ENCODE results near the gene STK26. TPM values are rescaled to one million over a fixed set of nuclear protein-coding genes. Genes with fewer than 3 reads are reported as not detected.
"Not testable (repeated sequence)": the region's sequence is repeated elsewhere in the genome, so short reads cannot be mapped to it uniquely, and the experiment has no call there.

STK26 gene
- total RNA-seq, 1 donor from 2014 or later = 29.7 TPM

DNA sequence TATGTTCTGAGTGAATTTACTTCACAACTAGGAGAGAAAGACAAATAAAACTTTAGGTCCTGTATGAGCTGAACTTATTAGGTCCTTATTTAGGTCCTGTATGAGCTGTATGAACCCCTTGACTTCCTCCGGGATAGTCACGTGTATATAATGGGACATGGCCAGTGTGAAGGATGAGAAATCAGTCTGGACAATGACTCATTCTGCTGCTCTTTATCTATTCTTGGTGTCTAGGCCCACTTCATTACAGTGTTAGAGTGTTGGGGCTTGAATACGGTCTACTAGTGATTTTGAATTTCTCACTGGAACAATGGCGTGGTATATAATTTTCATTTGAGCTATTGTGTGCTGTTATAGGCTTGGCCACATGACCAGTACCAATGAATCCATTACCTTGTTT, 21.9 kb downstream of the STK26 start:
- TF ChIP-seq, protein P1, sequence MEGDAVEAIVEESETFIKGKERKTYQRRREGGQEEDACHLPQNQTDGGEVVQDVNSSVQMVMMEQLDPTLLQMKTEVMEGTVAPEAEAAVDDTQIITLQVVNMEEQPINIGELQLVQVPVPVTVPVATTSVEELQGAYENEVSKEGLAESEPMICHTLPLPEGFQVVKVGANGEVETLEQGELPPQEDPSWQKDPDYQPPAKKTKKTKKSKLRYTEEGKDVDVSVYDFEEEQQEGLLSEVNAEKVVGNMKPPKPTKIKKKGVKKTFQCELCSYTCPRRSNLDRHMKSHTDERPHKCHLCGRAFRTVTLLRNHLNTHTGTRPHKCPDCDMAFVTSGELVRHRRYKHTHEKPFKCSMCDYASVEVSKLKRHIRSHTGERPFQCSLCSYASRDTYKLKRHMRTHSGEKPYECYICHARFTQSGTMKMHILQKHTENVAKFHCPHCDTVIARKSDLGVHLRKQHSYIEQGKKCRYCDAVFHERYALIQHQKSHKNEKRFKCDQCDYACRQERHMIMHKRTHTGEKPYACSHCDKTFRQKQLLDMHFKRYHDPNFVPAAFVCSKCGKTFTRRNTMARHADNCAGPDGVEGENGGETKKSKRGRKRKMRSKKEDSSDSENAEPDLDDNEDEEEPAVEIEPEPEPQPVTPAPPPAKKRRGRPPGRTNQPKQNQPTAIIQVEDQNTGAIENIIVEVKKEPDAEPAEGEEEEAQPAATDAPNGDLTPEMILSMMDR (IDR thresholded peaks at IDR 0.05; ENCODE audit: unreplicated experiment) = no peak
- Mint-ChIP-seq H3K27me3 (ENCODE audit: unreplicated experiment) (no peaks in the 10 kb centered on the region), H3K9me3 (ENCODE audit: unreplicated experiment) (no peaks in the 10 kb centered on the region), H3K36me3 (ENCODE audit: low read depth, unreplicated experiment) (no peaks in the 10 kb centered on the region), H3K4me1 (ENCODE audit: unreplicated experiment) (peaks cover 18% of the 10 kb centered on the region), H3K27ac (ENCODE audit: unreplicated experiment) (peak overlapping the region; percentile 57), H3K4me3 (ENCODE audit: unreplicated experiment) (no peak overlapping the region)
- no peak for DNase-seq (ENCODE audit: low spot score)

DNA sequence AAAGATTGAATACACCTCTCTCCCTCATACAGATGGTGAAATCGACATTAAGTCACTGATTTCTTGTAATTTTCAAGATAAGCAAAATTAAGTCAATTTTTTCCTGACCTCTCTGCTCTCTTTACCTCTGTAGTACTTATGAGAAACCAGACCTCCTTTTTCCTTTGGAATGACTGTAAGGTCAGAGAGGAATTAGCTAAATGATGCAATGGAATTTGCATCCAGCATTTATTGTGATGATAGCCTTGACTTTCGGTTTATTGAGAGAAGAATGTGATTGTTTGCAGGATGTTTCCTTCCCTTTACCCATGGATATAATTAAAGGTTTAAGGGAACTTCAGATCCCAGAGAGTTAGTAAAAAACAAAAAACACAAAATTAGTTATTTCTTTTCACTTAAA, 22.4 kb downstream of the STK26 start:
- H3K36me3 Mint-ChIP-seq (ENCODE audit: low read depth, unreplicated experiment) = no peaks in the 10 kb centered on the region
- no peaks in the 10 kb centered on the region for H3K9me3 Mint-ChIP-seq (ENCODE audit: unreplicated experiment)
- no peak for DNase-seq (ENCODE audit: low spot score)
- no peaks in the 10 kb centered on the region for H3K27me3 Mint-ChIP-seq (ENCODE audit: unreplicated experiment)
- H3K4me3 Mint-ChIP-seq (ENCODE audit: unreplicated experiment) = no peak overlapping the region
- TF ChIP-seq, protein P1 (IDR thresholded peaks at IDR 0.05; ENCODE audit: unreplicated experiment) = no peak
- H3K4me1 Mint-ChIP-seq (ENCODE audit: unreplicated experiment) = peaks cover 18% of the 10 kb centered on the region
- peak overlapping the region; percentile 93 for H3K27ac Mint-ChIP-seq (ENCODE audit: unreplicated experiment)

DNA sequence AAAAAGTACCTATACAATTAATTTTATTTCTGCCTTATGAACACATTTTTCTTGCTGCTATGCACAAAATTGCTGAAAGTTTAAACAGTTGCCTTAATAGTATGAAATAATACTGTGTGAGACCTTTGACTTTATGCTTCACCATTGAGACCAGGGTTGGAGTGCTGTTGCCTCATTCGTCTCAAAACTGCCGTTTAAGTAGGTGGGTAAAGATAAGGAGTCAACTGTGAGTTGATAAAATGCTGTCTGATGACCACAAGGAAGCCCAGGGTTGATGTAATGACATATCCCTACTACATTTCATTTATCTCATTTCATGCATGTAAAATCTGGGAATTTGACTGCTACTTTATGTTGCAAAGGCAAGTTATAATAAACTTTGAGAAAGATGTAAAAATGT, 23.4 kb downstream of the STK26 start:
- DNase-seq (ENCODE audit: low spot score) = no peak
- peak overlapping the region; percentile 30 for H3K27ac Mint-ChIP-seq (ENCODE audit: unreplicated experiment)
- H3K27me3 Mint-ChIP-seq (ENCODE audit: unreplicated experiment) = no peaks in the 10 kb centered on the region
- TF ChIP-seq, protein P1 (IDR thresholded peaks at IDR 0.05; ENCODE audit: unreplicated experiment) = no peak
- H3K4me1 Mint-ChIP-seq (ENCODE audit: unreplicated experiment) = peaks cover 18% of the 10 kb centered on the region
- no peaks in the 10 kb centered on the region for H3K9me3 Mint-ChIP-seq (ENCODE audit: unreplicated experiment)
- H3K4me3 Mint-ChIP-seq (ENCODE audit: unreplicated experiment) = no peak overlapping the region
- H3K36me3 Mint-ChIP-seq (ENCODE audit: low read depth, unreplicated experiment) = no peaks in the 10 kb centered on the region

DNA sequence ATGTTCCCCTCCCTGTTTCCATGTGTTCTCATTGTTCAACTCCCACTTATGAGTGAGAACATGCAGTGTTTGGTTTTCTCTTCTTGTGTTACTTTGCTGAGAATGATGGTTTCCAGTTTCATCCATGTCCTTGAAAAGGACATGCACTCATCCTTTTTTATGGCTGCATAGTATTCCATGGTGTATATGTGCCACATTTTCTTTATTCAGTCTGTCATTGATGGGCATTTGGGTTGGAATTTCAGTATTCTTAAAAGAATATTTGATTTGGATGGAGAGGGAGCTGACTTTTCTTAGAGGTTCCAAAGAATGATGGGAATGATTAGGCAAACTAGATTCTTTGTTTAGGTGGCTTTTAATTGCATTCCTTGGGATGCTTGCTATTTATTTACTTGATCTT, 28.7 kb downstream of the STK26 start:
- not testable (repeated sequence) for H3K9me3 Mint-ChIP-seq (ENCODE audit: unreplicated experiment); H3K36me3 Mint-ChIP-seq (ENCODE audit: low read depth, unreplicated experiment); DNase-seq (ENCODE audit: low spot score); H3K4me3 Mint-ChIP-seq (ENCODE audit: unreplicated experiment); H3K27me3 Mint-ChIP-seq (ENCODE audit: unreplicated experiment); H3K4me1 Mint-ChIP-seq (ENCODE audit: unreplicated experiment); H3K27ac Mint-ChIP-seq (ENCODE audit: unreplicated experiment)

DNA sequence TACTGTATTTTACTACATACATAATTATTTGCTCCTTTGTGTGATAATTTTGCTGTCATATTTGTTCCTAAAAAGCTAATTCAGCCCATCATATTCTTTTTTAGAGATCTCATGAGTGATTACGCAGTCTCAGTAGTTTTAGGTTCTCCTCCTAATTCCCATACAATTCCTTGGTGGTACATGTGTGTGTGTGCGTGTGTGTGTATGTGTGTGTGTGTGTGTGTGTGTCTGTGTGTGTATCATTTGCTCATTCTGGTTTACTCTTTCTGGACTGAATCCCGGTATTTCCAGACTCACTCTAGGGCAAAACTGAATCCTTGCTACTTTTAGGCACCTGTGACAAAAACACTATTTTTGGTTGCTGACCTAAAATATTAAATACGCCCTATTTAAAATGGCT, 34.9 kb downstream of the STK26 start:
- H3K36me3 Mint-ChIP-seq (ENCODE audit: low read depth, unreplicated experiment) = no peaks in the 10 kb centered on the region
- H3K4me3 Mint-ChIP-seq (ENCODE audit: unreplicated experiment) = no peak overlapping the region
- H3K4me1 Mint-ChIP-seq (ENCODE audit: unreplicated experiment) = no peaks in the 10 kb centered on the region
- TF ChIP-seq, protein P1 (IDR thresholded peaks at IDR 0.05; ENCODE audit: unreplicated experiment) = no peak
- no peak for DNase-seq (ENCODE audit: low spot score)
- no peaks in the 10 kb centered on the region for H3K27me3 Mint-ChIP-seq (ENCODE audit: unreplicated experiment)
- no peaks in the 10 kb centered on the region for H3K9me3 Mint-ChIP-seq (ENCODE audit: unreplicated experiment)
- no peak overlapping the region for H3K27ac Mint-ChIP-seq (ENCODE audit: unreplicated experiment)

GRCh38 chrX:132058975-132059374, 35.9 kb downstream of the STK26 start:
- Mint-ChIP-seq H3K4me3 (ENCODE audit: unreplicated experiment) (no peak overlapping the region), H3K36me3 (ENCODE audit: low read depth, unreplicated experiment) (no peaks in the 10 kb centered on the region), H3K9me3 (ENCODE audit: unreplicated experiment) (no peaks in the 10 kb centered on the region), H3K27ac (ENCODE audit: unreplicated experiment) (no peak overlapping the region), H3K4me1 (ENCODE audit: unreplicated experiment) (no peaks in the 10 kb centered on the region), H3K27me3 (ENCODE audit: unreplicated experiment) (no peaks in the 10 kb centered on the region)
- TF ChIP-seq, protein P1 (IDR thresholded peaks at IDR 0.05; ENCODE audit: unreplicated experiment) = no peak
- DNase-seq (ENCODE audit: low spot score) = no peak
